SKM-1 (cell line): ENCODE measurements around the gene PDK4.

Experiments used
- DNase-seq: peaks from one replicate; lab custom pipeline; 2025; ENCODE audit not compliant: unreplicated experiment; lab: John Stamatoyannopoulos, UW

Gene PDK4

GRCh38 chr7:95596198-95597063 is at the start of gene PDK4:
Gene PDK4, minus strand, starts transcription at chr7:95596516. Its CDS starts 223 bp downstream, at chr7:95596293.
- no peak for DNase-seq

GRCh38 chr7:95642173-95642572 is 45.9 kb upstream of the PDK4 start:
- no peak for DNase-seq

DNA sequence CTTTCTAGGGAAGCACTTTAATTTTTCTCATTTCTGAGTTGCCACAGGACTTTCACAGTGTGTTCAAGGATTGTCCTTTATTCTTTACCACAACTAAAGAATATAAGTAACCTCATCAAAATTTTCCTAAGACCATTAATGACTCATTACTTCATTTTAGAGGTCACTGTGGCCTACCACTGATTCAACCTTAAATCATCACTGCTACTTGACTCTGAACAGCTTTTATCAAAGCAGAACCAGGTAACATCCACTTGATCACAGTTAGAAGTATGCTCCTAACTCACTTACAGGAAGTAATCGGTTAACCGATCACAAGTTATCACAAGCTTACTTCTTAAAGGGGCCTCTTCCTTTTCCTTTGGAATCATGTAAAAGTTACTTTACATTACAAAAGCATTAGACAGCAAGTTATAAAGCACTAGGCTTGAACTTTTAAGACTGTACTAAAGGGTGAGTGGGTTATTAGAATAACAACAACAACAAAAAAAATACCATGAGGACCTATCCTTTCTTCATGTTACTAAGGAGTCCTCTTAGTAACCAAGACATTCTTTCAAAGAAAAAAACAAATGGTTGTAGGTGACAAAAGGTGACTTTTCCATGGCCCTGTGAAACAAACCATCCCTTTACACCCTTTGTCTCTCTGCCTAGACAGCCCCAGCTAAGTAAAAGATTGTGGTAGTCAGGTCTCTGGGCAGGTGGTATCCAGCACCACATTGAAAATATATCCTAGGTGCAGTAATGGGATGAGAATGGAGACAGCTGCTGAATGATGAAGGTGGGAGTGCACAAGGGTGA is 40.0 kb upstream of the PDK4 start:
- DNase-seq, result no peak

DNA sequence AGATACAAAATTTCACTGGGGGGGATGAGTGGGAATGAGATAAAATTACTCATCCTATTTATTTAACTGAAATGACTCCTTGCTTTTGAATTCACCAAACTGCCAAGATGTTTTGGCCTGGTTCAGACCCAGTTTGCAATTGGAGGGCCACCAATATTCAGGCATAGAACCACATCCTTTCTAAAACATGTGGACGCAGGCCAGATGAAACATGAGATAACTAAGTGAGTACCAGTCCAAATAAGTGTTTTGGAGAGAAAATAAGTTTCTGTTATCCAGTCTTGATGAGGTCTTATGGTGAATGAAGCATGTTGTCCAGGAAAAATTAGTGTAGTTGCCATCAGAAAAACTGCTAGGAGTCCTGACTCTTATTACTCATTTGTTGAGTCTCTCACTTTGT is 36.3 kb upstream of the PDK4 start:
- no peak for DNase-seq

- DNase-seq, result no peak
Observed at GRCh38 chr7:95631527-95631926, 35.2 kb upstream of the PDK4 start.

- no peak for DNase-seq
Observed at GRCh38 chr7:95630702-95631458, 34.6 kb upstream of the PDK4 start.

- no peak for DNase-seq
Observed at GRCh38 chr7:95628831-95629439, 32.6 kb upstream of the PDK4 start.

- no peak for DNase-seq
Observed at GRCh38 chr7:95623788-95624187, 27.5 kb upstream of the PDK4 start.

GRCh38 chr7:95622859-95623258 is 26.5 kb upstream of the PDK4 start:
- DNase-seq, result no peak

DNA sequence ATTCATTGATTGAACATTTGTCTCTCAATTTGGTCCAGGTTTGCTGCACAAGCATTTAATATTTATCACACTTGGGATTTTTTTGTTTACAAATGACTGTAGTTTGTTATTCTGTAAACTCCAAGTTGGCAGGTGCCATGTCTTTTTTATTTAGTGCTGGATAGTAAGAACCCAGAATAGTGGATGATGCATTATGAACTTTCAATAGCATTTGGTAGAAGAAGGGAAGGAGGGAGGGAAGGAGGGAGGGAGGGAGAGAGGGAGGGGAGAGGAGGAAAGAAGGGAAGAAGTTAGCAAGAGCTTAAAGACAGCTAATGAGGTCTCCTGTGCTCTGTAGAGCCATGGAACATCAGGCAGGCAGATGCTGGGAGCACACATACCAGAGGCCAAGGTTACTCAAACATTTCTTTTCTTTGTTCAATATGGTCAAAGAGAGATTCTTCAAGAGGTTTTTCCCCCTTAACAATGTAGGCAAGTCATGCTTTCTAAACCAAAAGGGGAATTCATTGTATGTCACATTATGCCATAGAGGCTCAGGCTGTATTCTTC is 25.8 kb upstream of the PDK4 start:
- no peak for DNase-seq

GRCh38 chr7:95621404-95621803 is 25.1 kb upstream of the PDK4 start:
- no peak for DNase-seq

DNA sequence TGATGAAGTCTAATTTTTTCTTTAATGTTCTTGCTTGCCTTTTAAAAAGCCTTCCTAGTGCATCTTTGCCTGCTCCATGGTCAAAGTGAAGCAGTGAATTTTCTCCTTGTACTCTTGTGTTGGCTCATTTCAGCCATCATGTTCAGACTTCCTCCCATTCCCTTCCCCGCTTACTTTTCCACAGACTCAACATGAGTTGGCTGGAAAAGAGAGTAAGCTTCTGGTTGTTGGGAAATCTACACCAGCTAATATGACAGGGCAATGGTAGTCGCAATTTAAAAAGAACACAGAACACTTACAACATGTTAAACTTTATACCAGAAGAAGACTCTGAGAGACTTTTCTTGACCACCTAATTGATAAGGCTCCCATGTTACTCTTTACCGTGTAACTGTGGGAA is 24.3 kb upstream of the PDK4 start:
- no peak for DNase-seq

DNA sequence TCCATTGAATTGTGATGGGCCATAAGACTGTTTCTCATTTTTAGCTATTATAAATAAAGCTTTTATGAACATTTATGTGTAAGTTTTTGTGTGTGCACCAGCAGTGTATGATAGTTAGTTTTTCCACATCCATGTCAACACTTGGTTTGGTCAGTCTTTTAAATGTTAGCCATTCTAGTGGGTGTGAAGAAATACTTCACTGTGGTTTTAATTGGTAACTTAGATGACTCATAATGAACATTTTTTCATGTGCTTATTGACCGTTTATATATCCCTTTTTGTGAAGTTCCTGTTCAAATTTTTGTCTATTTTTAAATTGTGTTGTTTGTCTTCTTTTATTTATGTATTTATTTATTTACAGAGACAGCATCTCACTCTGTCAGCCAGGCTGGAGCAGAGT is 23.6 kb upstream of the PDK4 start:
- no peak for DNase-seq

GRCh38 chr7:95619517-95619916 is 23.2 kb upstream of the PDK4 start:
- no peak for DNase-seq

- DNase-seq, result no peak
Observed at GRCh38 chr7:95614442-95614940, 18.2 kb upstream of the PDK4 start.

DNA sequence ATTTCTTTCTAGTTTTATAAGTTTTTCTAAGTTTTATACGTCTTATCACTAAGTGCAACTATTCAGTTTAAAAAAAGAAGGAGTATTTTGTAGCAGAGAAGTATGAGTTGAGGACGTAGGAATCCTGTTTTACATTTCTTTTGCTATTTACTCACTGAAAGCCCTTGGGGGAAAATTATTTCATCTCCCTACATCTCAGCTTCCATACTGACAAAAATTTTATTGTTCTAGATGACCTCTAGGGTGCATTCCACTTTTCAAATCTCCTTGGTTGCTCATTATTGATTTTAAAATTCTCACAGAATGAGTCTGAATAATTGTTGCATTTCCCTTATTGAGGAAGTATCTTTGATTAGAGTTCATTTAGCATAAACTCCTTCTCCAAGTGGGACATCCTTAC is 14.9 kb upstream of the PDK4 start:
- DNase-seq, result no peak

DNA sequence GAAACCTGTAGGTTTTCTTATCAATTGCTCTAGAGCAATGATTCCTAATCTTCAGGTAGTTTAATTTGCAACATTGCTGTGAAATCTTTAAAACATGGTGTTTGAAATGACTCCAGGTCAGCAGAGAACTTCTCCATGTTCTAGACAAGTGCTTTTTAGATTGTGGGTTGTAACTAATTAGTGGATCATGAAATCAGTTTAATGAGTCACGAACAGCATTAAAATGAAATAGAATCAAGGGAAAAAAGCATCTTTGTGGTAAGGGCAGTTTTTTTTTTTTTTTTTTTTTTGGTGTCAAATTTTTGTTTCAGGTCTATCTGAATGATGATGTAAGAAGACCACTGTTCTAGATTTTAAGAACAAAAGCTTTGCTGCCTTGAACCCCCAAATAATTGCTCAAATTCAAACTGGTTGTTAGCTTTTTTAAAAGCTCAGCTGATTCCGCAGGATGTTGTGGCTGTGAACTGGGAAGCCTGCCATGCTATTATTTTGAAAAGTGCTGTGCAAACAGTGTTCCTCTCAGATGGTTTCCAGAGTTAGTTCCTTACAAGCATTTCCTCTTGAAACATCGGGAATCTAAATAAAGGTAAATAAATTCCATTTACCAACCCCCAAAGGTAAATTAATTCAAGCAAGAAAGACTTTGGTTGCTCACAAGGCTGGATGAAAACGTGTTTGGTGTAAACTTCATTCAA is 13.1 kb upstream of the PDK4 start:
- no peak for DNase-seq

DNA sequence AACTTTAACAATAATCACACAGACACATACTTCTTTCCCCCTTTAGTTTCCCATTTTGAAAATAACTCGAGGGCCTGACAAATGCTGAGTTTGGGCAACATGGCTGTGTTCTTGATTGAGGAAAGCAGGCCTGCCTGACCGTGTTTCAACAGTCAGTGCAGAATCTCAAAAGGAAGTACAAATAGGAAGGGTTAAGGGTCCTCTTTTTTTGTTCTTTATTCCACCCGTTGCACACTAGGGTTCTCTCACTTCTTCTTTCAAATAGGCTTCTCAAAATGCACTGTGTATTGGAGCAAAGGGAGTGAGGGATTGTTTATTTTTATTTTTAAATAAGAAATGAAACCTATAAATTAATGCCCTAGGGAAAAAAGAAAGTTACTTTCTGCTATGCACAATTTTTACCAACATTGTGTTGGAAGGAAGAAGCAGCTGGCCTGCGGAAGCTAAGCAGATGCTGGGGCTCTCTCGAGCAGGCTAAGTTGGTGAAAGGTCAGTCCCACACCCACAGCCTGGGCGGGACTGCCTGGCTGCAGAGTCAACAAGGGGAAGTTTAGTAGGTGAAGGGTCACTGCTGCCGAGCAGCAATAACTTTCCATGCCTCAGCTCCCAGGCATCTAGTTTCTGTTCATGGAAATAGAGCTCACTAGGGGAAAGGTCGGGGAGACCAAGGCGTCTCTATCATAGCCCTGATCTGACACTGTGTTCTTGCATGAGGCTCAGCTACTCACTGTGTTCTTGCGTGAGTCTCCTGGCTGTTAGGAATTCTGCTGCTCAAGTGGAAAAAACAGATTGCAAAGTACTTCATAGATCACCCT is 12.2 kb upstream of the PDK4 start:
- peak; percentile 90 for DNase-seq

- no peak for DNase-seq
Observed at GRCh38 chr7:95607561-95607960, 11.2 kb upstream of the PDK4 start.
